GM15510 (cell line): ENCODE data around the gene LRRC74B.

Source experiments
- POLR2A ChIP-seq: IDR thresholded peaks from 3 replicates; pipeline ENCODE4 v1.6.1; 2011; ENCODE audit warnings: borderline replicate concordance; ENCODE audit not compliant: insufficient read length; ENCODE audit errors: extremely low read depth

LRRC74B gene

GRCh38 chr22:21055880-21056319, 10.2 kb downstream of the LRRC74B start:
- no peak for TF ChIP-seq POLR2A

- TF ChIP-seq POLR2A: no peak
Observed at GRCh38 chr22:21064917-21065864, 19.4 kb downstream of the LRRC74B start.

- TF ChIP-seq POLR2A: no peak
Observed at GRCh38 chr22:21067075-21067900, 21.5 kb downstream of the LRRC74B start.

- no peak for TF ChIP-seq POLR2A
Observed at GRCh38 chr22:21067901-21068680, 22.3 kb downstream of the LRRC74B start.

- no peak for TF ChIP-seq POLR2A
Observed at GRCh38 chr22:21068681-21069276, 23.0 kb downstream of the LRRC74B start.

GRCh38 chr22:21069375-21069774, 23.6 kb downstream of the LRRC74B start:
- TF ChIP-seq POLR2A: no peak

- no peak for TF ChIP-seq POLR2A
Observed at GRCh38 chr22:21070690-21071615, 25.2 kb downstream of the LRRC74B start.

GRCh38 chr22:21073023-21073422, 27.3 kb downstream of the LRRC74B start:
- TF ChIP-seq POLR2A: no peak

- no peak for TF ChIP-seq POLR2A
Observed at GRCh38 chr22:21073482-21073881, 27.7 kb downstream of the LRRC74B start.

GRCh38 chr22:21074102-21074715, 28.5 kb downstream of the LRRC74B start:
- TF ChIP-seq POLR2A: no peak

- TF ChIP-seq POLR2A: no peak
Observed at GRCh38 chr22:21075516-21076138, 29.9 kb downstream of the LRRC74B start.

- TF ChIP-seq POLR2A: no peak
Observed at GRCh38 chr22:21076912-21077625, 31.3 kb downstream of the LRRC74B start.
